DMS79 (cell line): Measurements from ENCODE around the gene MGAT5.

Experiments used
- DNase-seq: peaks from one replicate; lab custom pipeline; 2025; lab: John Stamatoyannopoulos, UW

The MGAT5 gene

DNA sequence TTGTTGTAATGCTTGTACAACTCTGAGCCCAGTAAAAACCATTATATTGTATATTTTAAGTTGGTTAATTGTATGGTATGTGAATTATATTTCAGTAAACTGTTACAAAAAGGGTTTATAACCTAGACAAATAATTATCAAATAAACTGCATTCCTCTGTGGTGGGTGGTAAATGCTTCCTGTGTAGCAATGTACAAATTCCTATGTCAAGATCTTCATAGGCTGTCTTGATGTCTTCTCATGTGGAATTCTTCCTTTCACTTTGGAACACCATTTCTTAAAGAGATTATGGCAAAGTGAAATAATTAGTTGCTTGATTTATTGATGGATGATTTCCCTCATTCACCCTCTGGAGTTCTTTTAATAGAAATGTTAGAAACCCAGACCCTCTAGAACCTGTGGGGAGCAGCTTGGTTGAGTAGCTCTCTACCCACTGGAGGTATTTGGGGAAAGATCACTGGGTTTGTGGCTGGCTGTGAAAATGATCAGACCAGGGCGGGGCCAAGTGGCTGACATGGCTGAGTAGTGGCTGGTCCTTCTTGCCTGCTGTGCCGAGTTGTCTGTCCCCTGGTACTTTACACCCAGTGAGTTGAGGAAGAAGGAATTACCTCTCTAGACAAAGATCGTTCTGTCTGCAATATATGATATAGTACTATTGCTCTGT, 22.4 kb upstream of the MGAT5 start:
- DNase-seq: no peak

DNA sequence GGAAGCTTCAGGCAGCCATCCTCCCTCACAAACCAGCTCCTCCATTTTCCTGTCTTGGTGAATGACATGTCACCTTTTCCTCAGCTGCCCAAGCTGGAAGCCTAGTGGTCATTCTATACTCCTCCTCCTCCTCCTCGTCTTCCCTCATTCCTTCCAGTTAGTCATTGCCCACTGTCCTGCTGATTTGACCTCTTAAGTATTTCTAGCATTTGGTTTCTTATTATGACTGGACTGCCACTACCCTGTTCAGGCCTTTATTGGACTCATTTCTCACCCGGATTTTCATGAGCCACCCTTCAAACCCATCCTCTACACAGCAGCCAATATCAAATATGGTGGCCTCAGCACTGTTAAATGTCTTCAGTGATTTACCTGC, 21.9 kb upstream of the MGAT5 start:
- no peak for DNase-seq

DNA sequence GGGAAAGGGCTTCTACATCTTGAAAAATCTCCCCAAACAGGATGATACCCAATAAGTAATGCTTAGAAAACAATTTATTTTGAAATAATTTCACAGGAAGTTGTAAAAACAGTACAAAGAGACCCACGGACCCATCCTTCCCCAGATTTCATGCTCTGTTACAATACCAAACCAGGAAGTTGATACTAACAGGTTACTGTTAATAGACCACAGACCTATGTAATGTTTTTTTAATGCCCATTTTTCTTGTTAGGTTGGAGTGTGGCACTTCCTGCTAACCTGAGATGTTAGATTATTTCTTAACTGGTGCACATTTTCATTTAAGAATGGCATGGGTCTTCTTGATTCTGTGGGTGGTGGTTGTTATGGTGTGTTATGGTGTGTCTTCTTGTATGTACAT, 21.4 kb upstream of the MGAT5 start:
- no peak for DNase-seq

GRCh38 chr2:134232868-134233727, 20.8 kb upstream of the MGAT5 start:
- no peak for DNase-seq

- DNase-seq: no peak
These were observed 20.1 kb upstream of the MGAT5 start for GRCh38 chr2:134233728-134234136.

DNA sequence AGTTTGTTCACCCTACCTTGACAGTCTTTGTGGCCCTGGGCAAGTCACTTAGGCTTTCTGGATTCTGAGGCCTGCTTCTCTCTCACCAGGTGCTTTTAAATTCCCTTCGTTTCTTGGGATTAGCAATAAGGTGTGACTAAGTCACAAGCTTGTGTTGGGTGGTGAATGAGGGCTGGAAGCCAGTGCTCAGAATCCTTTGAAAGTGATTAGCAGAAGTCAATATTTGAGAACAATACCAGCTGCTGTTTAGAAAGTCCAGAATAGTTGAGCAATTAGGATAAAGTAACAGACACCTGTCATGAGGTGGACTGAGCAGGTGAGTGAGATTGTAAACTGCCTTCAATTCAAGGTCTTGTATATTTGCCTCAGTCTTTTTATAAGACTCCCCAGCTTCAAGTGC, 19.3 kb upstream of the MGAT5 start:
- DNase-seq: no peak

- DNase-seq: no peak
These were observed 18.2 kb upstream of the MGAT5 start for GRCh38 chr2:134235510-134236144.

- DNase-seq: no peak
These were observed 15.5 kb upstream of the MGAT5 start for GRCh38 chr2:134238371-134238770.

DNA sequence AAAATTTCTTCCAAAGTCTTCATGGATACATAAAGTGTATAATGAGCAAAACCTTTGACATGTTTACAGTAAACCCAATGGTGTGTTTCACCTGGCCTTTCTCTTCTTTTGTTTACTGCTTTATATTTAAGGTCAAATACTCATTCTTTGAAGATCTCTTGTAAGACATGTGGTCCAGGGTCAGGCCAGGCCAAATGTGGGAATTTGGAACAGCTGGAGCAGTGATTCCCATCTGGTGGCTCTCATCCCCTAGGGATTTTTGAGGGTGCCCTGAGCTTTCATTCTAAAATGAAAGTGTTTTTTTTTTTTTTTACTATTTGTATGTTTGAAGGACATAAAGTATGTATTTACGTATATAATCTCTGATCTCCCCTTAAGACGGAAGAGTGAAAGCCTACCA, 13.8 kb upstream of the MGAT5 start:
- no peak for DNase-seq

DNA sequence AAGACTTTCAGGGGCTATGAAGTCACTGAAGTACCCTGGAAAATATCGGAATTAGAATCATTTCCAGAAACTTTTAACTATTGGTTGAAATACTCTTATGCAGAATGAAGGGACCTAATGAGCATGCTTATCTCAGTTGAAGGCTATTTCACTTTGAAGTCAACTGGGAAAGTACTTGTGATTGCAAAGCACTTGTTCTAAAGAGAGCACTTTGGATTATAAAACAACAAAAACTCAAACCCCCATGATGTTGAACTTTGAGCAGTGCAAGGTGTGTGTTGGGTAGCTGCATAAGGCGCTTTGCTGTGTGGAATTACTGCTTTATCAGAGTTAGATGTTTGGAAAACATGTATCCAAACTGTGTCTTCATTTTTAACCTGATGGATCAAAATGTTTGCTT, 12.0 kb upstream of the MGAT5 start:
- peak; percentile 10 for DNase-seq

DNA sequence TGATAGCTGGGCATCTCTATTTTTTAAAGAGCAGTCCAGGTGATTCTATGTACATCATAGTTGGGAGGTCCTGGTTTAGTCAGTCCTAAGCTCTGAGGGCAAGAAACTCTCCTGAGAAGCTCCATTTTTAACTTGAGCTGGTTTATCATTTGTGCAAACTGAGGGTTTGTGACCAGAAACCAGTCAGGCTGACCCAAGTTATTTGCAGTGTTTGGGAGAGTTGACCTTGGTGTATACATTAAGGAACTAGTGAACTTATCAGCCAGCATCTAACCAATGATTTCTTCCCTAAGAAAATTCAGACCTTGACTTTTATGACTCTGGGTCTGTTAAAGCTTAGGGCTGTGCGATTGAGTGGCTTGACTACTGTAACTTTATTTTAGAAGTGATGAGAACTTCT, 10.6 kb upstream of the MGAT5 start:
- no peak for DNase-seq

- no peak for DNase-seq
These were observed 9.8 kb upstream of the MGAT5 start for GRCh38 chr2:134244086-134244485.

DNA sequence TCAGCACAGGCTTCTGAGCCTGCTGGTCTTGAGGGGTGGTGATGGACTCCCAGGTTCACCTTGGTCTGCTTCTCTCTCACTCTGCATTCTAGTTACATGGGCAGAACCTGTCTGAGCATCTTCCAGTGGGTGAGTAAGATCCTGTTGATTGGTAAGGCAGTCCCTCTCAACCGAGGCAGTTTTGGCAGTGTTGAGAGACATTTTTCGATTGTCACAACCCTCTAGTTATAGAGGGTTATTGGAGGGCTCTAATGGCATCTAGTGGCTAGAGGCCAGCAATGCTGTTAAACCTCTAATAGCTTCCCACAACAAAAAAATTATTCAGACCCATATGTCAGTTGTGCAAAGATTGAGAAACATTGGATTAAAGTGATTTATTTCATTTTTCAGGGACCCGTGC, 9.3 kb upstream of the MGAT5 start:
- DNase-seq: no peak

GRCh38 chr2:134245340-134245984, 8.4 kb upstream of the MGAT5 start:
- no peak for DNase-seq

DNA sequence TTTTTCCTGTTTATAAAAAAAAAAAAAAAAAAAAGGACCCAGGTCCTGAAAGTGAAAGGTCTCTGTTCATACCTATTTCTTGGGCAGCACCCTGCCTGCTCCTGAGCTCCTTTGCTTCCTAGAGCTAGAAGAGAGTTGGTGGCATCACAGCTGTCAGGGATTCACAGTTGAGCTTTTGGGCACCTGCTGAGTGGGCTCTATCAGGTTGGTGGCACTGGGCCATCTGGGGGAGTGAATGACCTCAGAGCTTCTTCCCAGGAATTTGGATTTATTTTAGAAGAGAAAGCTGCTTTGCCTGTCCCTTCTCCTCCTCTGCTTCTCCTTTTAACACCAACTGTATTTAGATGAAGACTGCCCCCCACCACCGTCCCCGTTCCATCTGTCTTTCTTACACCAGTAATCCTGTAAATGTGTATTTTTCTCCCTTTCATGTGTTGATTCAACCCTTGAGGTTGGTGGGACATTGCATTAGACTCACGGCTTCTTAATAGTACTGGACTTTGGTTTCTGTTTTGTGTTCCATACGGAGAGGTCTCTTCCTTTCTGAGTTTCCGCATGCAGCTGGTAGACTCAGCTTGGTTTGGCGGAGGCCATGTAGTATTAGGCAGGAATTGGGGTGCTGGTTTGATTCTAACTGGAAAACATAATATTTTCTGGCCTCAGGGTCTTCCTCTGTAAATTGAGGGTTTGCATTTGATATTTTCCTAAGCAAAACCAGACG, 7.6 kb upstream of the MGAT5 start:
- DNase-seq: no peak

- DNase-seq: no peak
These were observed 6.2 kb upstream of the MGAT5 start for GRCh38 chr2:134247679-134248078.

GRCh38 chr2:134248913-134249312, 5.0 kb upstream of the MGAT5 start:
- DNase-seq: no peak

GRCh38 chr2:134249755-134250154, 4.1 kb upstream of the MGAT5 start:
- no peak for DNase-seq

DNA sequence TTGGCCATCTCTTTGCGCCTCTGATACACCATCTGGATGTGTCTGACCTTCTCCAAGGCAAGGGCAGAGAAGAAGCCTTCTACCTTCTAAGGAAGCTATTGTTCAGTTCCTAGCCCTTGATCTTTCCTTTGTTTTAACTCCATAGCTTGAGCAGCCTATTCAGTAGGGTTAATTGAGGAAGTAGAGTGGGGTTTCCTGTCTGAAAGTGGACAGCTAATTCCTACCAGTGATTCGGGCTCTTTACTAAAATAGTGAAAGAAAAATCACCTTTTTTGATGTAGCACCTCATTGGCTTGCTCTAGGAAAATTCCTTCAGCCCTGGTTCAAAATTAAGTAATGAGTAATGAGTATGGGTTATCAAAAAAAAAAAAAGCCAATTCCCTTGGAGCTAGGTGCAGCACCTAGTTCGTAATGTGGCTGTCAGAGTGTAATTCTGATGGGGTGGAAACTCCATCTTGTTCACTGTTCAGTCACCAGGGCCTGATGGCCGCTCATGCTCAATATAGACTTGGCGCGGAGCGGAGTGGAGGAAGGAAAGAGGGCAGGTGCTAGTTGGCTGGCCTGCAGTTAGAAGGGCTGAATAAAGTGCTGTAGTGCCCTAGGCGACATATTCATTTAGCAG, 2.9 kb upstream of the MGAT5 start:
- DNase-seq: no peak

- no peak for DNase-seq
These were observed 1.7 kb upstream of the MGAT5 start for GRCh38 chr2:134252092-134252750.

- DNase-seq: peak; percentile 49
These were observed 661 bp upstream of the MGAT5 start for GRCh38 chr2:134253117-134253704.
